Measurements from ENCODE around the gene DLG2.

Gene DLG2

DNA sequence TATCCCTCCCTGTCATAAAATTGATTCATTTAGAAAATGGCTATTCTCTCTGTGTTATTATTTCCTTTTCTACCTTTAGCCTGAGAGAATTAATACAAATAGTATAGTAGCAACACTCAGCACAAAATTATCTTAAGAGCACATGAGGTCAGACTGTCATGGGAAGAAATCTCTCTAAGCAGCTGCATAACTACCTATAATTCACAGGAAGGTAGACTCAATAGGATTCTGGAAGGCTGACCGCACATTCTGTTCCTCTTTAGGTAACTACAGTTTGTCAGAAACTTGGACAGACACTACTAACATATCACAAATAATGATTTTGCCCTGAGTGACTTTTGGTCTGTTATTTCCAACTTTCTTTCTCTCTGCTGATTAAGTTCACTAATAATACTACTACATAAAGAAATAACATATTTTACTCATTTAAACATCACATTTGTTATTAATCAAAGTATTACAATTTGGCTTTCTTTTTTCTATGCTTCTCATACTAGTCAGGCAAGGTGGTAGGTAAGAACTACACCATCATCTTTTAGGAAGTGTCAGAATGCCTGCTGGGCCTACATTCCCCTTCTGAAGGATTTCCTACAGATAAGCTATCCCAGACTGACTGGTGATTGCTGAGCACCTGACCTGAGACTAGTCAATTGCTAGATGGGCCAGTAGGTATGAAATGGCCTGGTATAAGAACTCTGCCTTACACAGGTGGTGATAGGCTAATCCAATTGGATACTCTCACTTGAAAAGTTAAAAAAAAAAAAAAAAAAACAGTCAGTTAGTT is 325.1 kb downstream of the DLG2 start:
- in situ Hi-C loops (cut with MboI; ENCODE audit: low sequenced_read_pairs, unreplicated experiment): no loop called here
- TF ChIP-seq, protein P1, sequence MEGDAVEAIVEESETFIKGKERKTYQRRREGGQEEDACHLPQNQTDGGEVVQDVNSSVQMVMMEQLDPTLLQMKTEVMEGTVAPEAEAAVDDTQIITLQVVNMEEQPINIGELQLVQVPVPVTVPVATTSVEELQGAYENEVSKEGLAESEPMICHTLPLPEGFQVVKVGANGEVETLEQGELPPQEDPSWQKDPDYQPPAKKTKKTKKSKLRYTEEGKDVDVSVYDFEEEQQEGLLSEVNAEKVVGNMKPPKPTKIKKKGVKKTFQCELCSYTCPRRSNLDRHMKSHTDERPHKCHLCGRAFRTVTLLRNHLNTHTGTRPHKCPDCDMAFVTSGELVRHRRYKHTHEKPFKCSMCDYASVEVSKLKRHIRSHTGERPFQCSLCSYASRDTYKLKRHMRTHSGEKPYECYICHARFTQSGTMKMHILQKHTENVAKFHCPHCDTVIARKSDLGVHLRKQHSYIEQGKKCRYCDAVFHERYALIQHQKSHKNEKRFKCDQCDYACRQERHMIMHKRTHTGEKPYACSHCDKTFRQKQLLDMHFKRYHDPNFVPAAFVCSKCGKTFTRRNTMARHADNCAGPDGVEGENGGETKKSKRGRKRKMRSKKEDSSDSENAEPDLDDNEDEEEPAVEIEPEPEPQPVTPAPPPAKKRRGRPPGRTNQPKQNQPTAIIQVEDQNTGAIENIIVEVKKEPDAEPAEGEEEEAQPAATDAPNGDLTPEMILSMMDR (IDR thresholded peaks at IDR 0.05; ENCODE audit: borderline replicate concordance, control extremely low read depth, extremely low read depth, insufficient read depth, missing control alignments): no peak
- no peak for DNase-seq (ENCODE audit: low spot score)

DNA sequence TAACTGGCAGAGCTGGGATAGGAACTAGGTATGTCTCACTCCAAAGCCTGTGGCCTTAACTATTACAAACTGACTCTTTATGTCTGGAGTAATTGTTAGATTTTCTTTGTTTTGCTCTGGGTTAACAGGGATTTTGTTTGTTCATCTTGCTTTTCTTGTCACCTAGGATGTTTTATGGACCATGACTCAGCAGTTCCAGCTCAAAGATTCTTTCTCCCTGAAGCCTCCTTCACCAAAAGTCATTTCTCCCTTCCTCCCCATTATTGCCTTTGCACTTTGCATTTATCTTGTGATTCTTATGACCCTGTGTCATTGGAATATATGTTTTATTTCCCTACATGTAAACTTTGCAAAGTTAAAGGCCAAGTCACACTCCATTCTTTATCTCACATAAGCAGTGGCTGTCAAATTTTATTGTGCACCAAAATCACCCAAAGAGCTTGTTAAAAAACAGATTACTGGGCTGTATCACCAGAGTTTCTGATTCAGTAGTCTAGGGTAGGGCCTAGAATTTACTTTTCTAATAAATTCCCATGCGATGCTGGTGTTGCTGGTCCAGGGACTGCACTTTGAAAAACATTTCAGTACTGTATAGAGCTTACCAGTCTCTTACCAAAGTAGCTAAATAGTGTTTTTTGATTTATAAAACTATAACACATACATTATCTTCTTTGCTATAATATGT is 327.7 kb downstream of the DLG2 start:
- TF ChIP-seq, protein P1 (IDR thresholded peaks at IDR 0.05; ENCODE audit: borderline replicate concordance, control extremely low read depth, extremely low read depth, insufficient read depth, missing control alignments): no peak
- in situ Hi-C loops (cut with MboI; ENCODE audit: low sequenced_read_pairs, unreplicated experiment): no loop called here
- no peak for DNase-seq (ENCODE audit: low spot score)

DNA sequence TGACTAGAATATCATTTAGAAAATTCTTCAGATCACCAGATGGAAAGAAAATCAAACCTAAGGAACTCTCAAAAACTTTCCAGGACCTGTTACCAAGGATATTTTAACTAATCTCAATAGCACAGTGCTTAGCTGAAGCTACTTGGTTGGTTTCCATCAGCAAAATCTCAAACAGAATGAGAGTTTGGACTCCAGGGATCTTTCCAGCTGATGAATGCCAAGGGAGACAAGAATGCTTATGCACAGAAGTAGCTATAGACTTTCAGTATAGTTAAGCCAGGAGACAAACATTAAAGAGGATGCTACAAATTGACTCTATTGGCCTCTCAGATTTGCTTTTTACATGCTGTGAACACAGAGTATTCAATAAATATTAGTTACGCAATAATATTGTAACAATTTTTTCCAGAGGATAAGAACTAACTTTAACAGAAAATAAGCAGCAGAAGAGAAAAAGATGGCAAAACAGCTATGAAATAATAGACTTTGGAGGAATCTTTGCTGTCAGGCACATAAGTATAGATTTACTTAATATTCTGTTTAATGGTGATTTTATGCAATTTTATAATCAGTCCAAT is 331.4 kb downstream of the DLG2 start:
- TF ChIP-seq, protein P1 (IDR thresholded peaks at IDR 0.05; ENCODE audit: borderline replicate concordance, control extremely low read depth, extremely low read depth, insufficient read depth, missing control alignments): no peak
- in situ Hi-C loops (cut with MboI; ENCODE audit: low sequenced_read_pairs, unreplicated experiment): no loop called here
- no peak for DNase-seq (ENCODE audit: low spot score)

DNA sequence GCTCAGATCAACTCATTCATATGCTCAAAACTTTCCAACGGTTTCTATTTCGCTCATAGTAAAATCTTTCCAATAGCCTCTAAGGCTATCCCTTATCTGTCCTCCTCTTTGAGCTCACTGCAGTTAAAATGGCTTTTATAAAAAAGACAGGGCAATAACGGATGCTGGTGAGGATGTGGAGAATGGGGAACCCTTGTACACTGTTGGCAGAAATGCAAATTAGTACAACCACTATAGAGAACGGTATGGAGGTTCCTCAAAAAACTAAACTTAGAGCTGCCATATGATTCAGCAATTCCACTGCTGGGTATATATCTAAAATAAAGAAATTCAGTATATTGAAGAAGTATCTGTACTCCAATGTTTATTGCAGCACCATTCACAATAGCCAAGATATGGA is 345.6 kb downstream of the DLG2 start:
- no peak for DNase-seq (ENCODE audit: low spot score)
- TF ChIP-seq, protein P1 (IDR thresholded peaks at IDR 0.05; ENCODE audit: borderline replicate concordance, control extremely low read depth, extremely low read depth, insufficient read depth, missing control alignments): no peak
- in situ Hi-C loops (cut with MboI; ENCODE audit: low sequenced_read_pairs, unreplicated experiment): no loop called here

DNA sequence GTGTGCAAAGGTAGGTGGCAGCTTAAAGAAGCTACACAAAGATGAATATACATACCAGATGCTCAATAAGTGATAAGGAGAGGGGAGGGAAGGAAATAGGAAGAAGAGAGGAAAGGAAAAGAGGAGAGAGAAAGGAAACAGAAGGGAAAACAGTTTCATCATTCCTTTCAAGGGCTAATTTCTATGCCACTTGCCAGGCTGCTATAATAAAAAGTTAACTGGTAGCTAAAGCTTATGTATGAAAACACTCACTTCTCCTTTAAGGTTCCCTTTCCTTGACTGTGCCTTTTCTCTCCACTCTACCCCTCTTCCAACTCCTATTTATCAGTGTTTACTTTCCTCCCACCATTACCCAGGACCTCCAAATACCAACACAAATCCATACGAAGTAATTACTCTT is 347.9 kb downstream of the DLG2 start:
- in situ Hi-C loops (cut with MboI; ENCODE audit: low sequenced_read_pairs, unreplicated experiment): no loop called here
- TF ChIP-seq, protein P1 (IDR thresholded peaks at IDR 0.05; ENCODE audit: borderline replicate concordance, control extremely low read depth, extremely low read depth, insufficient read depth, missing control alignments): no peak
- DNase-seq (ENCODE audit: low spot score): no peak

DNA sequence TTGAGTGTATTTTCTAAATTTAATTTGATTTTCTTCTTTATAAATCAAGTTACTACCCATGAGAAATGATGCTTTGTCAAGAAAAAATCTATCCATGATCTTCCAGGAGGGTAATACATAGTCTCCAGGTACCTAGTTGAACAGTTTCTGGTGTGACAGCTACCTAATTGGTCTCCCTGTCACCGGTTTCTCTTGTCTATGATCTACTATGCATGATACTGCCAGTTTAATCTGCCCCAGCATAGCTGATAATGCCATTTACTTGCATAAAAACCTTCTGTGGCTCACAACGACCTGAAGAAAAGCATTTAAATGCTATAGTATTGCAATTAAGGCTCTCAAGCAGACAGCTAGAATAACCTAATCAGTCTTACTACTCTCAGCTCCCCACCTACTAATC is 349.5 kb downstream of the DLG2 start:
- TF ChIP-seq, protein P1 (IDR thresholded peaks at IDR 0.05; ENCODE audit: borderline replicate concordance, control extremely low read depth, extremely low read depth, insufficient read depth, missing control alignments): no peak
- in situ Hi-C loops (cut with MboI; ENCODE audit: low sequenced_read_pairs, unreplicated experiment): no loop called here
- DNase-seq (ENCODE audit: low spot score): no peak
